GM19463 (cell line): Measurements from ENCODE around the gene PDZRN3.

Experiments used
- ATAC-seq: cut with Tn5 transposase; IDR thresholded peaks from one replicate; pipeline ENCODE4 v1.9.1; 2021; ENCODE audit warnings: mild to moderate bottlenecking, moderate library complexity; ENCODE audit not compliant: unreplicated experiment

The PDZRN3 gene

GRCh38 chr3:73432023-73432705 is 192.6 kb downstream of the PDZRN3 start:
- no peak for ATAC-seq

DNA sequence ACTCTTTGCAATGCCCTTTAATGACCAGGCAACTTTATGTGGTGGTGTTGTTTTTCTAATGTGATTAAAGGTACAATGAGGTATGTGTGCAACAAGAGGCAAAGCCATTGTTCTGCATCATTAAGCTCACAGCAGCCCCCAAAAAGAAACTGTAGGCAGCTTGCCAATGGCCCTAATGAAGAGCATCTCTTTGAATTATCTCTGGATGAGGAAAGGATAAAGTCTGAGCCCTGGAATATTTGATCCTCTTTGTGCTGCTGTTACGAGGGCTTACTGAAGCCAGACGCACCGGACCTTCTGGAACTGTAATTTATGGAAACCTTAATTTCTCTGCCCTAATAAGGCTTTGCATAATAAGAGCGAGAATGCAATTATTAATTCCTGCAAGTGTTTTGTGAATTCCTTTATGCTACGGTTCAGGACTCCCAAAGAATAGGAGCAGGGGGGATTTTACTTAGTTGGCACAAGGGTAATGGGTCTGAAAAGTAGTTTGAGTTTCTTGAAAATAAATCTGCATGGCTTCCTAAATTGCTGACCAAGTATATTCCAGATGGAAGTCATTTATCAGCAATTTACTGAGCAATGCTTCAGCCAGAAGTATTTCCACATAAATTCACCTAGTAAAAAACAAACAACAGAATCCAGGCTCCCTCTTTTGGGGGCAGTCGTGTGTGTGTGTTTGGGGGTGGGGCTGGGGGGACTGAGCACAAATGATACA is 193.4 kb downstream of the PDZRN3 start:
- ATAC-seq: no peak

GRCh38 chr3:73427048-73427706 is 197.6 kb downstream of the PDZRN3 start:
- no peak for ATAC-seq

DNA sequence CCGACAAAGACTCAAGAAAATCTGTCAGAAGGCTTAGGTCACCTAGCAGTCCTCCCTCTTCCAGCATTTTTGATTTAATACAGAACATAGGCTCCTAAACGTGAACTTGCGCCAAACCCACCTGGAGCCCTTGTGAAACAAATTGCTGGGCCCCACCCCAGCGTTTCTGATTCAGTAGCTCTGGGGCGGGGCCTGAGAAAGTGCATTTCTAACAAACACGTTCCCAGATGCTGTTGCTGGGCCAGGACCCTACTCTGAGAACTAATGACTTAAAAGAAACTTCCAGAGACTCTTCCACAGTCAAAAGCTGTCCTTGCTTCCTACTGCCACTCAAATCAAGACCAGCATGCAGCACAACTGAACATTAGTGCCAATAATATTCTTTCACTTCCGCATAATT is 198.1 kb downstream of the PDZRN3 start:
- ATAC-seq: no peak

GRCh38 chr3:73423116-73423515 is 201.6 kb downstream of the PDZRN3 start:
- ATAC-seq: no peak

- no peak for ATAC-seq
Measured at GRCh38 chr3:73422571-73422970, 202.2 kb downstream of the PDZRN3 start.

GRCh38 chr3:73419942-73420341 is 204.8 kb downstream of the PDZRN3 start:
- no peak for ATAC-seq

DNA sequence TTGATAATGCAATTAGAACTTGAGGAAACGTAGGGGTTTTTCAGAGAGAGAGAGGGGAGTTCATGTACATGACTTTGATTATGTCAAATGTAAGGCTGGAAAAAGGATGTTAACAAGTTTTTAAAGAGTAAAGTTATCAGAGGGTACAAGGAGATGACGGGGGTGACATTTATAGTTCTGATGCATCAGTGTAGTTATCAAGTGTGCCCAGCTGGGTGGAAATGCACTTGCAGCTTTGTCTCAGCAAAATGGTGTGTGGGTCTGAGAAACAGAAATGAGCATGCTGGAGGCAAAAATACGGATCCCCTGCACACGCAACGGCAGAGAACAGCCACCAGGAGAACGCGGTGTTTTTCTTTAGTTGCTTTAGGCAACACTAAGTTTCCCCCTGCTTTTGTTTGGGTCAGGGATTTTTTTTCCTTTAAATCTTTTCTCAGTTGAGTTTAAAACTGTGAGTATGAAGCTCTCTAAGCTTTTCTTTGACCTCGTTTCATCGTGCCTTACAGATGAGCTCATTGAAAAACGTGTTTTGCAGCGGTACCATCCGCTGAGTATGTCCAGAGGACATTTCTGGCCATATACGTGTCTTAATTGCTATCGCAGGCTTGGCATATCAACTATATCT is 205.4 kb downstream of the PDZRN3 start:
- no peak for ATAC-seq

DNA sequence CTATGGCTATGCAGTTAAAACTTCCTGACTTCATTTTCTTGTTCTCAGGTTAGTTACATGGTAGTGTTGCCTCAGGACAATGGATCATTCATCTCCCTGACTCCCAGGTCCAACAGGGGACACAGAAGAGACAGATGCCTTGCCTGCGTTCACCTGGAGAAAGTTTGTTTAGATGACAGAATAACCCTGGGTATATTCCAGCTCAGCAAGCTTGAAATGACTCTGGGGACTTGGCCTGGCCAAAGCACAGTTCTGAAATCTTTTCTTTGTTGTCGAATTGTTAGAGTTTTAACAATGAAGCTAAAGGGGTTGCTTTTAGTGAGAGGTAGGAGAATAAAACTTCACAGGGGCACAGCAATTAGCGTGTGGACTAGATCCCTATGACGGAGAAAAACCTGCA is 206.1 kb downstream of the PDZRN3 start:
- no peak for ATAC-seq

DNA sequence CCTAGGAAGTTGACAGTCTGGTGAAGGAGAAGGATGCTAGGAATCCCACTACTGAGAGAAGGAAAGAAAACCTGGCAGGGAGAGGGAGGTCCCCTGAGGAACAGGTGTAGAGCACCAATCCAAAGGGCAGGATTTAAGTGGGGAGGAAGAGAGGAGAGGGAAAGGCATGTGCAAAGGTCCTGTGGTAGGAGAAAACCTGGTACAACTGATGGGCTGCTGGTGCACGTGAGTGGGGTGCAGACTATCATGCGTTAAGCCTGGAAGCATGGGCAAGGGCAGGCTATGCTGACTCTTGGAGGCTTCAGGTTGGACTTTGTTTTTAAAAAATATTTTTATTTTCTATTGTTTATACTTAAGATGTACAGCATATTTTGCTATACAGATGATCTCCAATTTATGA is 209.6 kb downstream of the PDZRN3 start:
- no peak for ATAC-seq

- ATAC-seq: no peak
Measured at GRCh38 chr3:73413619-73414018, 211.1 kb downstream of the PDZRN3 start.

- ATAC-seq: no peak
Measured at GRCh38 chr3:73411993-73412392, 212.7 kb downstream of the PDZRN3 start.

DNA sequence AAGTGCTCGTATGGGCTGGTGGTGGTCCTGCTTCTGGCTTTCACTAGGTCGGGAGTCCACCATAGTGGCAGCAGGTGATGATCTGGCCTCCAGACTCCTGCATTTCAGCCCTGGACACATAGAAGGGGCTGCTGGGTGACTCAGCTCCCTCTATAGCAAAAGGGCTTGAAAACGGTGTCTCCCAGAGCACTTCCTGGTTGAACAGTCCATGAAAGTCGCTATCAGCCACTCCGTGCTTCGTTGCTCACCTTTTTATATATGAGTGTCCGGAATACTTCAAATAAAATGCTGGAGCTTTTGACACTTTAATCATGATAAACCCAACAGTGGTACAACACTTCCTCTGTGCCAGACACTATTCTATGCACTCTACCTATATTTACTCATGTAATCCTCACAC is 213.2 kb downstream of the PDZRN3 start:
- ATAC-seq: no peak

- no peak for ATAC-seq
Measured at GRCh38 chr3:73409138-73409763, 215.5 kb downstream of the PDZRN3 start.

GRCh38 chr3:73408634-73409033 is 216.1 kb downstream of the PDZRN3 start:
- ATAC-seq: no peak

DNA sequence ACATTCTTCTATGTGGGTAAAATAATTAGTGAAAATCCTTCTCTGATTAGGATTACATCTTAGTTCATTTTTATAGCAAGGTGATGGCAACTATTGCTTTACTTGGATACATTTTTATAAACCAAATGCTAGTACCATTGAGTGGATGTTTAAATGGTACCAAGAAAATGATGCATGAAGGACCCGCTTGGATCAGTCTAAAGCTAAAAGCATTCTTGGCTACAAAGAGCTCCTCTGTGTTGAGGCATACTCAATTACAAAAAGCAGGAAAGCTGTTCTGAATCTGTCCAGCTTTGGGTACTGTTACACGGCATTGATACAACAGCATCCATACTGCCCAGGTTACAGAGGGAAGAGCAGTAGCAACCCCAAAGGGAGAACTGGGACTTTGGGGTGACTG is 217.2 kb downstream of the PDZRN3 start:
- no peak for ATAC-seq

DNA sequence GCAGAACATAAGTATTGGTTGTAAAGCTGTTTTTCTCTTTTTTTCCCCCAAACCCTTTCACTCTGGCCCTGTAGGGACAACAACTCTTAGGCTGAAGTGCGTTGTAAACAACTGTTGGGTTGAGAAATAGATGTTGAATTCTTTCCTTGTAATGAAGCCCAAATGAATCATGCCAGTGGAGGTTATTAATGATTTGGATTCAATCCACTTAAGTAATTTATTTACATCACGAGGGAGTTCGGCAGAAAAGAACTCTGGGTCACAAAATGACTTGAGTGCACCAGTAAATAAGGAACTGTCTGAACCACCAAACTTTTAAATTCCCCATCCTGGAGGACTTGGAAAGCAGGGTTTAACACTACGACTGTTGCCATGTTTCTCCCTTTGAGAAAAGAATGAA is 218.9 kb downstream of the PDZRN3 start:
- no peak for ATAC-seq

DNA sequence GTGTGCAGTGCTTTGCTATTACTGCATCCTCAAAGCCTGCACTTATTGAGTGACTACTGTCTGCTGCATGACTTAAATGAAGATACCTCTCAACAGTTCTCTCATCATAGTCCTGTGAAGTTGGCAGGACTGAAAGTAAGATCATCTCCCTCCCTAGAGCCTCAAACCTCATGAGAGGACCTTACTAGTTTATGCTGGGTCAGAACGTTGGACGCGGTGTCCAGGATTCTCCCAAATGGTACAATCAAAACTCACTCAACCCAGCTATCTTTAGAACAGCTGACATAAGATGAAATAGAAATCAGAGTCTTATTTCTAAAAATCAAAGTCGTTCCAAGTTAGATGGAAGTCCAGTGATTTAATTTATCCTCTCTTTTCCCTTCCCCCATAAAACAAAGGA is 219.7 kb downstream of the PDZRN3 start:
- no peak for ATAC-seq

DNA sequence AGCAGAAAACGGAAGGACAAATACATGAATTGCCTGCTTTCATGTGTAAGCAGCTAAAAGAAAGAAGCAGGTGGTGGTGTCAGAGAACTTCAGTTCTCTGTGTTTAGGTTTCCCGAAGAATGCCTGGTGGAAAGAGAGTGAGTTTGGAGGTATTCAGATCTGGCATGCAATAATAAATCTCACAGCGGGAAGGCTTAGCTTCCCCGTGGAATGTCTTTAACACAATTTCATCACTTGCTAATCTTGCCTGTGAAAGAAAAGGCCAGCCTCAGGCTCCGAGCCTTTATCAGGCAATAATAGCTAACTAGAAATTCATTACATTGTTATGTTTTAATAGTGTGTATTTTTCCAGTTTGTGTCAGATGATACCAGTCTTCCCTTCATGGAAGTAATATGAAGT is 220.3 kb downstream of the PDZRN3 start:
- ATAC-seq: no peak

DNA sequence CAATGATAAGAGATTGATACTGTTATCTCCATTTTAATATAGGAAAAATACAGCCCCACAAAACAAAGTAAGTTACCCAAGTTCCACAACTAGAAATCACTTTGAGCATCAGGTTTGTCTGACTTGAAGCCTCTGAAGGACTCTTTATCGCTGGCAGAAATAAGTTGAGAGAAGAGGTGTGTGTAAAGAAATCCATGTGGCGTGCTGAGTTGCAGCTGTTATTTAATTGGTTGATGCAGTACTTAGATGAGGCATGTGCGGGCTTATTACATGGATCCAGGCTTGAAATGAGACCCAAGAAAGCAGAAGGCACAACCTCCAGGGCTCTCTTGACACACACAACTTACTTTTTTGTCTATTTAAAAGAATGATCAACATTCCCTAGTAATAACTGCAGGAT is 221.3 kb downstream of the PDZRN3 start:
- ATAC-seq: no peak

DNA sequence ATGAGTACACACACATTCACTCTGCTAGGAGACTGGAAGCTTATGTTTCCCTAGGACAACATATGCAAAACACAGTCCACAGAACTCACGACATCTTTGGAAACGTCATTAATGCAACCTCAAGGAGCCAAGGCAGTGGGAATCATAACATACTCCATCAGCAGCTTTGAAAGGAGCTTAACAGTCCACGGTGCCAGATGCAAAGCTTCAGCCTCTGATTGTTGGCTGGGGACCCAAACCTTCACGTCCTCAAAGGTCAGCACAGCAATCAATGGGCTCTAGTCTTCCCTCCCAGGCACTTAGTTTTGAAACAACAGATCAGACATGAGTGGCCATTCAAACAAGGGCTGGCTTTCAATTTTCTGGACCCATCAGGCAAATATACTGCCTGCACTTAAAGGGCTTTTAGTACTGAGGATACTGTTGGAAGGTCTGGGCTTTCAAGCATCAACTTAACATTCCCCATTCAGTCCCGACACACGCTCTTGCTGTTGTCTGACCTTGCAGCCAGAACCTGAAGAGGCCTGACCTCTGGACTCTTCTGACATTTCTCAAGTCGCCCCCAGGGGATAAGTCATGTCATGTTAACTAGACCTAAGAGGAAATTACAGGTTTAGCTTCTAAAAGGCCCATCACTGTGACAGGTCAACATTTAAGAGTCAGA is 223.0 kb downstream of the PDZRN3 start:
- ATAC-seq: no peak
